ENCODE measurements around the gene KANSL1. TPM values are rescaled to one million over a fixed set of nuclear protein-coding genes. Genes with fewer than 3 reads are reported as not detected.

KANSL1 gene
- total and polyA plus RNA-seq, 9 of the 15 experiments (the other 6 are each of a cell fraction or from before 2014, with no cell fraction given) = 3.6 to 55.4 (median 31.8) TPM

DNA sequence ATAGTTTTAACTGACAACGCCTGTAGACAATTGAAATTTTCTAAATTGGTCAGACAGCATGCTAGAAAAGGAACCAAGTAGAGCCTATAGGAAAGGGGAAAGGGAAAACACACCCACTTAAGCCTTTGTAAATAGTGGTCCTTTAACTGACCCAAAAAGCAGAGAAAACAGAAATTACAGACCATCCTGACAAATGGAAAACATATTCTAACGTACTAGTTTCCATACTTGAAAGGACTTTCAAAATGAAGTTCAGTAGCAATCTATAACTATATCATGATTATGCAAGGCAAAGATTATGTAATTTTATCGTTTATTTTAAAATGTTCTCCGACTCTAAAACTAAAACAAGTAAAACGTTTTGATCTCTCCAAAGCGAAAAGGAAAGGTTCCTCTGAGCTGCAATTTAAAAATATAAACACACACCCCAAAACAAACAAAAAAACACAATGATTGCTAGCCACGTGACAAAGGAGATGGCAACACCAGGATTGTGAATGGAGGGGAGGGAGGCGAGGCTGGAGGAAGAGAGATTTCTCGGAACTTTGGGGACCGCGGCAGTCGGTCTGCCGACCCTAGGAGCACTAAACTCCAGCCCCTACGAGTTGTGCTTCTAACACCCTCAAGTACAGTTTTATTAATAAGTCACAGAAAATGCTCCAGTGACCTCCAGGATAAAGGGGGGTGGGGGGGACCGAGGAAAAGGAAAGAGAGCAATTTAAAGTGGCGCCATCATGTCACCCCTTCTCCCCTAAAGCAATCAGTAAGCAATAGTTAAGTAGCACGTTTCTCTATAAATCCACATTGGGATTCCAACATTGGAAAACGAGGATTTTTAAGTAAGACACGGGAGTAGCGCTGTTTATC is 1.7 kb downstream of the KANSL1 start (continued):
- TF ChIP-seq SMAD2 (IDR thresholded peaks at IDR 0.05; ENCODE audit: low read depth, low read length) (no peak), ZNF707 (CRISPR knock-in tag; conservative IDR thresholded peaks at IDR 0.05) (no peak), ZNF133 (CRISPR knock-in tag; IDR thresholded peaks at IDR 0.05) (no peak), KAT8 (IDR thresholded peaks at IDR 0.05; ENCODE audit: low read depth) (no peak), TBL1XR1 (IDR thresholded peaks at IDR 0.05; ENCODE audit: low read length in 2 of 2) (peak in 1 of 2 experiments; percentile 31; a peak in 2 of 4 replicates), ZSCAN32 (CRISPR knock-in tag; IDR thresholded peaks at IDR 0.05) (no peak), JUND (IDR thresholded peaks at IDR 0.05; ENCODE audit: borderline replicate concordance, low read depth, low read length) (no peak), JUND (tag; IDR thresholded peaks at IDR 0.05; ENCODE audit: borderline replicate concordance, low read depth, low read length) (no peak; the same call in 2 of the 3 replicates), FOXA1 (IDR thresholded peaks at IDR 0.05; ENCODE audit: borderline replicate concordance) (no peak), TCF7 (IDR thresholded peaks at IDR 0.05; ENCODE audit: borderline replicate concordance) (no peak), ZNF212 (CRISPR knock-in tag; IDR thresholded peaks at IDR 0.05) (no peak), CBFA2T3 (IDR thresholded peaks at IDR 0.05) (no peak), CCAR2 (IDR thresholded peaks at IDR 0.05; ENCODE audit: low read depth, low read length) (no peak), ZNF696 (CRISPR knock-in tag; conservative IDR thresholded peaks at IDR 0.05) (no peak), MAFK (IDR thresholded peaks at IDR 0.05; ENCODE audit: low read length) (no peak), POLR2AphosphoS2 (IDR thresholded peaks at IDR 0.05; ENCODE audit: low read length) (no peak), POU5F1 (IDR thresholded peaks at IDR 0.05; ENCODE audit: borderline replicate concordance, low read depth, low read length, partially characterized antibody) (no peak), ZNF239 (CRISPR knock-in tag; IDR thresholded peaks at IDR 0.05) (no peak), BCOR (IDR thresholded peaks at IDR 0.05) (peak; percentile 39; the same call in 1 of the 2 replicates), GABPB2 (CRISPR knock-in tag; conservative IDR thresholded peaks at IDR 0.05) (no peak)
- TF ChIP-seq, protein P1, sequence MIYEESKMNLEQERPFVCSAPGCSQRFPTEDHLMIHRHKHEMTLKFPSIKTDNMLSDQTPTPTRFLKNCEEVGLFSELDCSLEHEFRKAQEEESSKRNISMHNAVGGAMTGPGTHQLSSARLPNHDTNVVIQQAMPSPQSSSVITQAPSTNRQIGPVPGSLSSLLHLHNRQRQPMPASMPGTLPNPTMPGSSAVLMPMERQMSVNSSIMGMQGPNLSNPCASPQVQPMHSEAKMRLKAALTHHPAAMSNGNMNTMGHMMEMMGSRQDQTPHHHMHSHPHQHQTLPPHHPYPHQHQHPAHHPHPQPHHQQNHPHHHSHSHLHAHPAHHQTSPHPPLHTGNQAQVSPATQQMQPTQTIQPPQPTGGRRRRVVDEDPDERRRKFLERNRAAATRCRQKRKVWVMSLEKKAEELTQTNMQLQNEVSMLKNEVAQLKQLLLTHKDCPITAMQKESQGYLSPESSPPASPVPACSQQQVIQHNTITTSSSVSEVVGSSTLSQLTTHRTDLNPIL (CRISPR knock-in tag; IDR thresholded peaks at IDR 0.05) = no peak
- TF ChIP-seq, protein P2, sequence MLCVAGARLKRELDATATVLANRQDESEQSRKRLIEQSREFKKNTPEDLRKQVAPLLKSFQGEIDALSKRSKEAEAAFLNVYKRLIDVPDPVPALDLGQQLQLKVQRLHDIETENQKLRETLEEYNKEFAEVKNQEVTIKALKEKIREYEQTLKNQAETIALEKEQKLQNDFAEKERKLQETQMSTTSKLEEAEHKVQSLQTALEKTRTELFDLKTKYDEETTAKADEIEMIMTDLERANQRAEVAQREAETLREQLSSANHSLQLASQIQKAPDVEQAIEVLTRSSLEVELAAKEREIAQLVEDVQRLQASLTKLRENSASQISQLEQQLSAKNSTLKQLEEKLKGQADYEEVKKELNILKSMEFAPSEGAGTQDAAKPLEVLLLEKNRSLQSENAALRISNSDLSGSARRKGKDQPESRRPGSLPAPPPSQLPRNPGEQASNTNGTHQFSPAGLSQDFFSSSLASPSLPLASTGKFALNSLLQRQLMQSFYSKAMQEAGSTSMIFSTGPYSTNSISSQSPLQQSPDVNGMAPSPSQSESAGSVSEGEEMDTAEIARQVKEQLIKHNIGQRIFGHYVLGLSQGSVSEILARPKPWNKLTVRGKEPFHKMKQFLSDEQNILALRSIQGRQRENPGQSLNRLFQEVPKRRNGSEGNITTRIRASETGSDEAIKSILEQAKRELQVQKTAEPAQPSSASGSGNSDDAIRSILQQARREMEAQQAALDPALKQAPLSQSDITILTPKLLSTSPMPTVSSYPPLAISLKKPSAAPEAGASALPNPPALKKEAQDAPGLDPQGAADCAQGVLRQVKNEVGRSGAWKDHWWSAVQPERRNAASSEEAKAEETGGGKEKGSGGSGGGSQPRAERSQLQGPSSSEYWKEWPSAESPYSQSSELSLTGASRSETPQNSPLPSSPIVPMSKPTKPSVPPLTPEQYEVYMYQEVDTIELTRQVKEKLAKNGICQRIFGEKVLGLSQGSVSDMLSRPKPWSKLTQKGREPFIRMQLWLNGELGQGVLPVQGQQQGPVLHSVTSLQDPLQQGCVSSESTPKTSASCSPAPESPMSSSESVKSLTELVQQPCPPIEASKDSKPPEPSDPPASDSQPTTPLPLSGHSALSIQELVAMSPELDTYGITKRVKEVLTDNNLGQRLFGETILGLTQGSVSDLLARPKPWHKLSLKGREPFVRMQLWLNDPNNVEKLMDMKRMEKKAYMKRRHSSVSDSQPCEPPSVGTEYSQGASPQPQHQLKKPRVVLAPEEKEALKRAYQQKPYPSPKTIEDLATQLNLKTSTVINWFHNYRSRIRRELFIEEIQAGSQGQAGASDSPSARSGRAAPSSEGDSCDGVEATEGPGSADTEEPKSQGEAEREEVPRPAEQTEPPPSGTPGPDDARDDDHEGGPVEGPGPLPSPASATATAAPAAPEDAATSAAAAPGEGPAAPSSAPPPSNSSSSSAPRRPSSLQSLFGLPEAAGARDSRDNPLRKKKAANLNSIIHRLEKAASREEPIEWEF (CRISPR knock-in tag; IDR thresholded peaks at IDR 0.05) = no peak
- TF ChIP-seq, protein P3, sequence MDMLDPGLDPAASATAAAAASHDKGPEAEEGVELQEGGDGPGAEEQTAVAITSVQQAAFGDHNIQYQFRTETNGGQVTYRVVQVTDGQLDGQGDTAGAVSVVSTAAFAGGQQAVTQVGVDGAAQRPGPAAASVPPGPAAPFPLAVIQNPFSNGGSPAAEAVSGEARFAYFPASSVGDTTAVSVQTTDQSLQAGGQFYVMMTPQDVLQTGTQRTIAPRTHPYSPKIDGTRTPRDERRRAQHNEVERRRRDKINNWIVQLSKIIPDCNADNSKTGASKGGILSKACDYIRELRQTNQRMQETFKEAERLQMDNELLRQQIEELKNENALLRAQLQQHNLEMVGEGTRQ (CRISPR knock-in tag; IDR thresholded peaks at IDR 0.05) = peak; percentile 87

Measured in K562 (cell line).